Stimulated activated CD4-positive, alpha-beta T cell treated with anti-CD3 and anti-CD28 coated beads, Interleukin-4, amount 100 ng/mL, for 24 hours (primary cell): Measurements from ENCODE around the gene RRAS.
A peak's percentile ranks its signal among the peaks of the same experiment; 100 is the strongest.
"Not testable (repeated sequence)": the region's sequence is repeated elsewhere in the genome, so short reads cannot be mapped to it uniquely, and the experiment has no call there.

Experiments
- DNase-seq: peaks from one replicate; pipeline ENCODE4 v3.0.0-alpha.2; 2020

The RRAS gene

GRCh38 chr19:49652551-49653465, 12.9 kb upstream of the RRAS start:
- no peak for DNase-seq

- no peak for DNase-seq
Measured at GRCh38 chr19:49651820-49652550, 12.0 kb upstream of the RRAS start.

- DNase-seq = no peak
Measured at GRCh38 chr19:49651029-49651819, 11.3 kb upstream of the RRAS start.

DNA sequence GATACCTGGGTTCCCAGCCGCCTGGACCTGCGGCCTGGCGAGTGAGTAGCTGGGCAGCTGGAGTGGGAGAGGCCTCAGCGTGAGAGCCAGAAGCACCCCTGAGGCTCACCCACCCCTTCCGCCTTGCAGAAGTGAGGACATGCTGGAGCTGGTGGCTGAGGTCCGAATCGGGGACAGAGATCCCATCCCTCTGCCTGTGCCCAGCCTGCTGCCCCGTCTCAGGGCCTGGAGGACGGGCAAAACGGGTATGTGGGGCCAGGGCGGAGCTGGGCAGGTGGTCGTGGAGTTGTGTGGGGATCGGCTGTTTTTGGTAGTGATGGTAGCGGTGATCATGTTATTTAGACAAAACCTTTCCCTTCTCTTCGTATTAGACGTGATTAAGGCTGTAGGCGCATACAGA, 6.6 kb upstream of the RRAS start:
- no peak for DNase-seq

DNA sequence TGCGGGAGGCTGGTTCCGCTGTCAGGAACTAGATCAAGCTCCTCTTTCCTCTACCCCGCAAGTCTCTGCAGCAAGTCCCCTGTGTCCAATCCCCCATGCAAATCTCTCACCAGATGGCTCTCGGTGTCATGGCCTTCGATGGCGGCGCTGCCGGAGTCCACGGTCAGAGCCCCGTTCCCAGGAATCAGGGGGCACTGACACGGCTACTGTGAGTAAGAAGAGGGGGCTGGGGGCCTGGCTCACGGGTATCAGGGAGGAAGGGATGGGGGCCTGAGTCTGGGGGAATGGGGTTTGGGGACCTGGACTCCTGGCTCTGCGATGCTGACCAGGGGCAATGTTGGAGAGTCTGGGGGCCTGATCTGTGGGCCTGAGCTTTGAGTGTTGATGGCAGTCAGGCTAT, 6.1 kb upstream of the RRAS start:
- DNase-seq = no peak

DNA sequence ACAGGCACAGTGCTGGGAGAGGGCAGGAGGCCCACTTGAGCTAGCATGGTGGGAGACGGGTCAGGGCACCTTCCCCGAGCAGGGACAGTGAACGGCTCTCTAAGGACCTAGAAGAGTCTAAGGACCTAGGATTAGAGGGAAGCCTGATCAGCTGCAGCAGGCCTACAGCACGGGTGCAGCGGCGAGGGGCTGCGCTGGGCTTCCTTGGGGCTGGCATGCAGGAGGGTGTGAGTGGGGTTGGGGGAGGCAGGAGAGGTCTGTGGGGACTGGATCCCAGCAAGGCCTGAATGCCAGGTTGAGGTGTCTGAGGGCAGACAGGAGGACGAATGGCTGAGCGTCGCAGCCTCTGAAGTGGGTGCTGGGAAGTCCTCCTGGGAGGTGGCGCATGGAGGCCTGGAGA, 5.6 kb upstream of the RRAS start:
- no peak for DNase-seq

DNA sequence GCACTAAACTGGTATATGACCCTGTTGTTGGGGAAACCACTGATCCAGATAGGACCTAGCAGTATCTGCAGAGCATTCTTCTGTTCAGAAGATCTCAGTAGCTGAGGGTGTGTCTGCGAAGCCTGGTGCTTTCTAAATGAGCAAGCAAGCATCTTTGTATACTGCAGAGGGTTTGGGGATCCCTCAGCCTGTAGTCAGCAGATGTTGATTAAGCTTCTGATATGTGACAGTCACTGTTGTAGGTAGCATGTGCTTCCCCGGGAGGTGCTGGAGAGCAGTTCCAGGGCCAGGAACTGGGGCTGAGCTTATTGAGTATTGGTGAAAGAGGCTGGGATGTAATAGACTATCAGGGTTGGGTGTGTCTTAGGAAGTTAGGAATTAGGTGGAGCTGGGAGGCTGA, 3.5 kb upstream of the RRAS start:
- peak; percentile 25 for DNase-seq

DNA sequence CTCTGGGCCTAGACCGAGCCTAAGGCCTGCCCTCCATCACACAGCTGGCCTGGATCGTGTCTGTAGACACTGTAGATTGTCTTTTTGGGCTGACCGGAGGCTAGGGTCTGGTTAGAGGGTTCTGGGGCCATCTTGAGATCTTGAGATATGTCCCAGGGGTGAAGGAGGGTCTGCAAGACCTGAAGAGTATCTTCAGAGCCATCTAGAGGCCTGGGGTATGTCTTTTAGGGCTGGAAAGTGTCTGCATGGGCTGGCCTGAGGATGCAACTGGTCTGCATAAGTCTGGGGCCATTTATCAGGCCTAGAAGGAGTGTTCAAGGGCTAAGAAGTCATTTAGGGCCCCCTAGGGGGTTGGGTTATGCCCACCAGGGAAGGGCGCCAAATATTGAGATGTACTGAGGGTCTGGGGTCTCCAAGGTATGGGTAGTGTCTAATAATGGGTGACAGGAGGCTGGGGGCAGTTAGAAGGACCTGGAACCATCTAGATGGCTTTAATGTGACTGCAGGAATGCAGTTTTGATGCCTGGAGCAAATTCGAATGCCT, 2.6 kb upstream of the RRAS start:
- no peak for DNase-seq

DNA sequence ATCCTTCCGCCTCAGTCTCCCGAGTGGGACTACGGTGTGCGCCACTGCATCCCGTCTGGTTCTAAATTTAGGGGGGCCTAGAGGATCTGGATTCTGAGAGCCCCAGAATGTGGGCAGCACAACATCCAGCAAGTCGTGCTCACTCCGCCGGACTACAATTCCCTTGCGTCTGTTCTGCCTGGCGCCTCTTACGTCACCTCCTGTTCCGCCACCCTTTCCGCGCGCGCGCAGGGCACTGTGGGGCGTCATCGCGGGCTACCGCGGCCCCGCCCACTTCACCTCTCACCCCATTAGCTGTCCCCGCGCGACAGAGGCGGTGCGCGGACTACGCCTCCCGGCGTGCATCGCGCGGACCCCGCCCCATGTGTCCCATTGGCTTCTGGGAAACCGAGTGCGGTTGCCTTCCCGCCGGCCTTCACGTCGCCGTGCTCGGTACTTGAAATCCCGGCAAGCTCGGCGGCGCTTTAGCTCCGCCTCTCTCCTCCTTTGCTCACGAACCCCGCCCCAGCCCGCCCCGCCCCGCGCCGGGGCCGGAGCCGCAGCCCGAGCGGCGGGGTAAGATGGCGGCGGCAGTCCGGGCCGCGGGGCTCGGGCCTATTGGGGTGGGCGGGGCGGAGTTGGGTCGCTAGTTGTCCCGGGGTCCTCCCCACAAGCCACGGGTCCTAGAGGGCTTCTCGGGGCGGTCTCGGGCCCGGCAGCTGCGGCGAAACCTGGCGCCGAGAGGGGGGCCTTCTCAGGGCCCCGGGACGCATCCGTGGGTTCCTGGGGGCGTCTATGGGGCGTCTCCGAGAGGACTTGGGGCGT, 1.9 kb upstream of the RRAS start, which contains the start of gene SCAF1:
TSS of gene SCAF1 (plus strand) at position 522 of the 804 bp plus-strand sequence. CDS start 2,818 bp downstream, outside the sequence.
- DNase-seq = peak; percentile 99

GRCh38 chr19:49639401-49640112, 386 bp downstream of the RRAS start:
- DNase-seq = no peak

GRCh38 chr19:49637821-49638738, 1.9 kb downstream of the RRAS start:
- no peak for DNase-seq

- no peak for DNase-seq
Measured at GRCh38 chr19:49636233-49636932, 3.6 kb downstream of the RRAS start.

DNA sequence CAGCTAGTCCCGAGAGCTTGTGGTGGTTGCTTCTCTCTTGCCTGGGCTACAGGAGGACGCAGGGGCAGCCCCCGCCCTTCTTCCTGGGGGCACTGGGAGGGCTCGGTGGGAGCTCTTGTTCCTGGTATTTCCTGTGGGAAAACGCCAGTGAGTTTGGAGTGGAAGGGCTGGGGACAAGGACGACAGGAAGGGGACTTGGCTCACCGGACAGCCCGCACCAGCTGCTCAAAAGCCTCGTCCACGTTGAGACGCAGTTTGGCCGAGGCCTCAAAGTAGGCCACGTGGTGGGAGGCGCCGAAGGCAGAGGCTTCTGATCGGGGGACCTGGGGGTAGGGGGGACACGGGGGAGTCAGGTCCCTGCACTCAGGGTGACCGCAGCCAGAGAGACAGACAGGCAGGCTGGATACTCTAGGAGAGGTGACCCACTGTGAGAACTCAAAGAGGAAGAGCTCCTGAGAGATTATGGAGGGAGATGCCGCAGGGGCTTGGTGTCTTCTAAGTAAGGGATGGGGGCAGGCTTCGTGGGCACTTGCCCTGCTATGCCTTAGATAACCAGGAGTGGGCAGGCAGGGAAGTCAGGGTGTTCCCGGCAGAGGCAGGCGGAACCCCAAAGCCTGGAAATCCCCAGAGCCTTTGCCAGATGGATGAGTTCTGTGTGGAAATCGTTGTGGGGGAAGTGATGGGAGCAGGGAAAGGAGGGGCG, 4.3 kb downstream of the RRAS start:
- DNase-seq = no peak

DNA sequence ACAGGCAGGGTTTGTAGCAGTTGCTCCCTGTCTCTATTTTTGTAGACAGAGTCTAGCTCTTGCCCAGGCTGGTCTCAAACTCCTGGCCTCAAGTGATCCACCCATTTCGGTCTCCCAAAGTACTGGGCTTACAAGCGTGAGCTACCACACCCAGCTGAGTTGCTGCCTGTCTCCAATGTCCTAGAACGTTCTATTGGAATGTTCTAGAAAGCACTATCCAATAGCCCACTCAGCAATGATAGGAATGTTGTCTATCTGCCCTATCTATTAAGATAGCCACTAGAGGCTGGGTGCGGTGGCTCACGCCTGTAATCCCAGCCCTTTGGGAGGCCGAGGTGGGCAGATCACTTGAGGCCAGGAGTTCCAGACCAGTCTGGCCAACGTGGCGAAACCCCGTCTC, 6.7 kb downstream of the RRAS start:
- not testable (repeated sequence) for DNase-seq

- no peak for DNase-seq
Measured at GRCh38 chr19:49632576-49632975, 7.4 kb downstream of the RRAS start.

DNA sequence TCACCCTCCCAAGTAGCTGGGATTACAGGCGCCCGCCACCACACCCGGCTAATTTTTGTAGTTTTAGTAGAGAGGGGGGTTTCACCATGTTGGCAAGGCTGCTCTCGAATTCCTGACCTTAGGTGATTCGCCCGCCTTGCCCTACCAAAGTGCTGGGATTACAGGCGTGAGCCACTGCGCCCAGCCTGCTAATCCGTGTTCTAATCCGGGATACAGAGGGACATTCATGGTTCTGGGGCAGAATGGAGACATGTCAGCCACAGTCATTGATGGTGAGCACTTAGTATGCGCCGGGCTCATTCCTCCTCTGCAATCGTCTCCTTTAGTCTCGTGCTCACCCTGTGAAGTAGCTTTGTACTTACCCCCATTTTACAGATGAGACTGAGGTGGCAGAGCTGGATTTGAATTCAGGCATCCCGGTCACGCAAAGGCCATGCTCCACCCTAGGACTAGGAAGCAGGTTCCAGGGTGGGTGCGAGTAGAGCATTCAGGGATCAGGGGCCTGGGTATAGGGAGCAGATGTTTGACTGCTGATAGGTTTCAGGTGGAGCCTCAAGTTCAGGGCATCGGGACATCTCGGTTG, 8.2 kb downstream of the RRAS start:
- no peak for DNase-seq

- no peak for DNase-seq
Measured at GRCh38 chr19:49631014-49631588, 8.8 kb downstream of the RRAS start.

DNA sequence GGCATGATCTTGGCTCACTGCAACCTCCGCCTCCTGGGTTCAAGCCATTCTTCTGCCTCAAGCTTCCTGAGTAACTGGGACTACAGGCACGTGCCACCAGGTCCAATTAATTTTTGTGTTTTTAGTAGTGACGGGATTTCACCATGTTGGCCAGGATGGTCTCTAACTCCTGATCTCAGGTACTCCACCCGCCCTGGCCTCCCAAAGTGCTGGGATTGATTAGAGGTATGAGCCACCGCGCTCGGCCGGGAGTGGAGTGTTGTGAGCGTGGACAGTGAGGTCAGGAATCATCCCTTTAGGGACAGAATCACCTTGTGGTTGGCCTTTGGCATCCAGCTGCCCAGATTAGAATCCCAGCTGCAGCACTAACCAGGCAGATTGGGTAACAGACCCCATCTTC, 10.3 kb downstream of the RRAS start:
- DNase-seq = no peak
